Gastroesophageal sphincter (tissue), 4 donors: ENCODE results near the gene ACTL7A. TPM values are rescaled to one million over a fixed set of nuclear protein-coding genes. Genes with fewer than 3 reads are reported as not detected.
A peak's percentile ranks its signal among the peaks of the same experiment; 100 is the strongest.

Experiments used
- ATAC-seq: fragments of 150-250 bp; one replicate; pipeline ENCODE4 v1.9.1; 2016; ENCODE audit warnings: mild to moderate bottlenecking, moderate library complexity
- H3K27ac ChIP-seq, 4 donors: fragments of 200-600 bp; sonication (generic) in 3 of 4; 1 replicate in 3 of 4; 2 replicates in 1 of 4; pipeline ENCODE4 v1.5.1; 2016 to 2019
- H3K27me3 ChIP-seq: fragments of 200-600 bp; sonication (generic); one replicate; pipeline ENCODE4 v1.5.1; 2019
- H3K36me3 ChIP-seq, 2 donors: fragments of 200-600 bp; sonication (generic); one replicate each; pipeline ENCODE4 v1.5.1; 2019; ENCODE audit warnings: control low read depth in 1 of 2
- H3K4me1 ChIP-seq, 3 donors: fragments of 200-600 bp; sonication (generic); 1 replicate in 2 of 3; 2 replicates in 1 of 3; pipeline ENCODE4 v1.5.1; 2016 to 2019; ENCODE audit warnings: control low read depth in 2 of 3
- H3K4me3 ChIP-seq, 2 donors: fragments of 200-600 bp; sonication (generic); one replicate each; pipeline ENCODE4 v1.5.1; 2019; ENCODE audit warnings: mild to moderate bottlenecking in 1 of 2, moderate library complexity in 1 of 2
- H3K9me3 ChIP-seq, 3 donors: fragments of 200-600 bp; sonication (generic); one replicate each; pipeline ENCODE4 v1.5.1; 2017 to 2019; ENCODE audit warnings: control low read depth in 2 of 3
- CTCF ChIP-seq, 4 experiments: fragments of 200-600 bp in 2 of 4; fragments of 450-650 bp in 2 of 4; sonication (generic) in 1 of 4; IDR thresholded peaks; one replicate each; pipeline ENCODE4 v1.5.1; 2017 to 2019; ENCODE audit warnings: antibody characterized with exemption in 4 of 4, mild to moderate bottlenecking in 2 of 4, moderate library complexity in 2 of 4
- EP300 ChIP-seq: sonication (generic); formaldehyde crosslinking; IDR thresholded peaks from one replicate; pipeline ENCODE4 v1.6.1; 2017; ENCODE audit warnings: antibody characterized with exemption, mild to moderate bottlenecking
- POLR2A ChIP-seq, 2 donors: fragments of 450-650 bp; IDR thresholded peaks; one replicate each; pipeline ENCODE4 v1.6.1; 2017; ENCODE audit warnings: antibody characterized with exemption in 2 of 2, mild to moderate bottlenecking in 2 of 2, moderate library complexity in 1 of 2
- POLR2AphosphoS5 ChIP-seq: sonication (generic); formaldehyde crosslinking; IDR thresholded peaks from one replicate; pipeline ENCODE4 v1.6.1; 2017; ENCODE audit warnings: antibody characterized with exemption
- WGBS, 2 donors: methylation state at CpG; one replicate each; pipeline ENCODE4 v1.1.5; 2018; ENCODE audit warnings: low coverage in 1 of 2; 5-methylcytosine and 5-hydroxymethylcytosine counted together
- total RNA-seq, 4 donors: library from RNA; depleted of rRNA; stranded (reverse); fragments of >200 nt; gene quantifications; one replicate each; pipeline ENCODE4 v1.1.0, GENCODE V29; 2016

The ACTL7A gene
- total RNA-seq, result not detected

- no peak for TF ChIP-seq POLR2A (IDR thresholded peaks at IDR 0.05)
- WGBS, 2 donors, result 84 to 100% methylated on average over 3 of the region's 3 CpGs
Measured at GRCh38 chr9:108861997-108862396, at the start of gene ACTL7A. Gene ACTL7A (plus strand): TSS chr9:108862266. CDS start chr9:108862323, 57 bp downstream.

DNA sequence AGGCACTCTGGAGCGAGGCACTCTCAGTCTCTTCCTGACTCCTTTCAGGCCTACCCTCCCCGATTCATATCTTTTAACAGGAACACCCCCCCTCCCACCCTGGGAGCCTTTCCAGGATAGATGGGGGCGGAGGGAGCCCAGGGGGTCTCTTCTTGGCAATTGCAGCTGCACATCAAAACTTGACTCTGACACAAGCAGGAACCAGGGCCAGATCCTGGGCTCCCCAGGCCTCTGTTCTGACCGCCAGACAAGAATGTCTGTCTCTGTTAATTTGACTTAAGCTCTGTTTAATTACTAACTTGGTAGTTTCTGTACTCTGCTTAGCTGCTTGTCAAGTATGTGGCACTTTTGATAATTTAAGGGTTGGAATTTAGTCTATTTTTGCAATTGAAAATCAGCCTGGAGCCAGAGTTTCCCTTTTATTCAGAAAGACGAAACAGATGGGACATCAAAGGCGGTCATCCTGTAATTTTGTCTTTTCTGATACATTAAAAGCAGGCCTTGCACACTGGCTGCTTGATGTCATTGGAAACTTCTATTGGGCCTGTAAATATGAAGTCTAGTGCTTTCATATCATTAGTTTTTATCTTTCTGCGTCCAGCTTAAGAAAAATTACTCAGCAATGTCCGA is 49.6 kb upstream of the ACTL7A start:
- Histone ChIP-seq H3K4me3 (no peak overlapping the region), H3K36me3 (no peaks in the 10 kb centered on the region), H3K4me1 (no peaks in the 10 kb centered on the region), H3K9me3 (no peaks in the 10 kb centered on the region), H3K27ac (no peak overlapping the region), H3K27me3 (no peaks in the 10 kb centered on the region)
- ATAC-seq, result no peak
- TF ChIP-seq POLR2A (IDR thresholded peaks at IDR 0.05) (no peak), EP300 (no peak), CTCF (IDR thresholded peaks at IDR 0.05) (no peak), POLR2AphosphoS5 (no peak)
- 64 to 81% methylated on average over 5 to 8 of the region's 8 CpGs for WGBS, 2 donors

More at GRCh38 chr9:108861997-108862396, at the start of gene ACTL7A:
- H3K27me3 ChIP-seq, result no peaks in the 10 kb centered on the region
- no peaks in the 10 kb centered on the region for H3K4me1 ChIP-seq
- no peaks in the 10 kb centered on the region for H3K9me3 ChIP-seq
- H3K27ac ChIP-seq, result no peak within 1 kb of the TSS
- H3K36me3 ChIP-seq, result no peaks in the 10 kb centered on the region
- H3K4me3 ChIP-seq, result no peak within 1 kb of the TSS
- no peak for ATAC-seq

GRCh38 chr9:108813951-108814601 is 48.0 kb upstream of the ACTL7A start:
- 88 to 96% methylated on average over 2 of the region's 2 CpGs for WGBS, 2 donors
- TF ChIP-seq CTCF (IDR thresholded peaks at IDR 0.05) (peak in 1 of 4 experiments; percentile 30), EP300 (no peak)
- no peaks in the 10 kb centered on the region for H3K27me3 ChIP-seq
- H3K4me1 ChIP-seq, result no peaks in the 10 kb centered on the region
- H3K27ac ChIP-seq, result no peak overlapping the region
- H3K36me3 ChIP-seq, result no peaks in the 10 kb centered on the region
- ATAC-seq, result no peak
- no peaks in the 10 kb centered on the region for H3K9me3 ChIP-seq
- H3K4me3 ChIP-seq, result no peak overlapping the region

DNA sequence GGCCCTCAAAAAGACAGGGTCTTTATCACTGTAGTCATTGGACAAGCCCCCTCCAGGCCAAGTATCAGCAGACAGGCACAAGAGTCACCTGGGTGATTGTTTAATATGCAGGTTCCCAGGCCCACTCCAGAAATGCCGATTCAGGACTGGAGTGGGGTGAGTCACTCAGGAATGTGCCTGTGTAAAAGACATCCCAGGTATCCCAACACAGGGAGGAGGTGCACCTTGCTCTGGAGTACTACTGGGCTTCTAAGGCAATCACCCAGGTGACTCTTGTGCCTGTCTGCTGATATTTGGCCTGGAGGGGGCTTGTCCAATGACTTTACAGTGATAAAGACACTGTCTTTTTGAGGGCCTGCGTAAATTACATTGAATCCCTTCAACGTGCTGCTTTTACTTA is 46.9 kb upstream of the ACTL7A start:
- Histone ChIP-seq H3K36me3 (no peaks in the 10 kb centered on the region), H3K27me3 (no peaks in the 10 kb centered on the region), H3K4me1 (no peaks in the 10 kb centered on the region), H3K27ac (no peak overlapping the region), H3K4me3 (no peak overlapping the region), H3K9me3 (no peaks in the 10 kb centered on the region)
- ATAC-seq, result no peak
- WGBS, 2 donors, result 89 to 93% methylated on average over 2 to 3 of the region's 3 CpGs
- TF ChIP-seq POLR2A (IDR thresholded peaks at IDR 0.05) (no peak), CTCF (IDR thresholded peaks at IDR 0.05) (no peak), EP300 (no peak), POLR2AphosphoS5 (no peak)

DNA sequence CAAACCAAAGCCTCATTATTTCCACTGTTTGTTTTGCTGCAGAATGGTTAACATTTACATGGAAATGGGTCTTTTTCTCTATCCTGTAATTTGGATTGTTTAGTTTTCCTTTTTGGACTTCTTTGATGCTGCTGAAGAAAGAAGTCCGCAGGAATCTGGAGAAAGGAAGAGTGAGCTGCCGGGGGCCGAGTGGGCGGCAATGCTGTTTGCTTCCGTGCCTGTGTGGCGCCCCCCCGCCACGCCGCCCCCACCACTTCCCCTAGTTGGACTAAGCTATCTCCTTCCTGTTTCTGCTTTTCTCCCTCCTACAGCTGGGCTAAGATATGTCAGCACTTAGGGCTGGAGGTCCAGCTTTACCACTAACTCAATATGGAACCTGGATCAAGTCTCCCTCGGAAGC is 46.0 kb upstream of the ACTL7A start:
- H3K4me3 ChIP-seq, result no peak overlapping the region
- H3K4me1 ChIP-seq, result no peaks in the 10 kb centered on the region
- no peaks in the 10 kb centered on the region for H3K27me3 ChIP-seq
- no peak overlapping the region for H3K27ac ChIP-seq
- no peaks in the 10 kb centered on the region for H3K9me3 ChIP-seq
- 62 to 64% methylated on average over 3 to 10 of the region's 10 CpGs for WGBS, 2 donors
- ATAC-seq, result no peak
- no peaks in the 10 kb centered on the region for H3K36me3 ChIP-seq
- TF ChIP-seq POLR2AphosphoS5, result no peak
- no peak for TF ChIP-seq CTCF (IDR thresholded peaks at IDR 0.05)
- no peak for TF ChIP-seq EP300
- no peak for TF ChIP-seq POLR2A (IDR thresholded peaks at IDR 0.05)
